ENCODE results near the gene CBR1.

DNA sequence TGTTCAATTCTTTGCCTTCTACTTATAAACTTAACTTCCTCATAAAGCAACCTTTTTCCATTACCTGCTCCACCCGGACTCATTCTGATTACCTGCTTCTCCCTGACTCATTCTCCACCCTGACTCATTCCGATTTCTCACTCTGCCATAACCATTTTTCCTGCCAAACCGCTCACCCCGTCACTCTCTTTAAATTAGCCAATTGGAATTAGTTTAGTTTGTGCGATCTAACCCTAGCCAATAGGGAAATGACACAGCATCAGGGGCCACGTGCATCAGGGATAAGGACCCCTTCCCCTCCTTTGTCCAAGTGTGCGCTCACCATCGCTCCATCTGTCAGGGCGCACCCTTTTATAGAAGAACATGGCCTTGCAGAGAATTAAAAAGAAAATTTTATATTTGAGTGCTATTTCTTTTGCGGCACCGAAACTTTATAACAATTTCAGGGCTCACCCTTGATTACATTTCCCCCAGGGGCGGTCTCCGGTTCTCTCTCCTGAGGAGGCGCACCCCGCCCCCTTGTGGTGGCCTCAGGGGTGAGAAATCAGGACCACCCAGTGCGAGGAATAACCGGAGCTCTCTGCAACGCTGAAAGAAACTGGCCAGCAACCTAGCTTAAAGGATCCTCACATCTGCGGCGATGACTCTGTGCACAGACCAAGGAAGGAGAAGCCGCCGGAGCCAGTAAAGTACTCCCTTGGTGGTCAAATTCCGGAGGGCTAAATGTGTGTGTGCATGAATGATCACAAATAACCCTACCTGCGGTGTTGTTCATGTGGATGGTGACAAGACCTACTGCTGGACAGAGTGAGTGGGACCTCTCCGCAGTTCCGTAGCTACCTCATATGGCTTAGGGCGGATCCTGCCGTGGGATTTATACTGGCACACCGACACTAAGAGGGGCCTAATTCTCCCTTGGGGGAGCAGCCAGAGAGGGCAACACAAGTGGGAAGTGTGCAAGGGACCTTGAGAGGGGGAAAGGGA lies 34.8 kb downstream of the CBR1 start:
- TF ChIP-seq CTCF (optimal IDR thresholded peaks at IDR 0.05 in 1 of 3, IDR thresholded peaks at IDR 0.05 in 1 of 3, conservative IDR thresholded peaks at IDR 0.05 in 1 of 3; ENCODE audit: extremely low read depth in 1 of 3, insufficient read depth in 2 of 3, low read length in 3 of 3) (peak in 2 of 3 experiments; percentile 13 to 27), EZH2 (IDR thresholded peaks at IDR 0.05; ENCODE audit: low read length) (no peak)

All from keratinocyte (primary cell).